Duodenal mucosa (tissue), 2 donors: ENCODE results near the gene NME8.
"Not testable (repeated sequence)": the region's sequence is repeated elsewhere in the genome, so short reads cannot be mapped to it uniquely, and the experiment has no call there.

Source experiments
- H3K27ac ChIP-seq: one replicate; pipeline ENCODE4 v1.7.0; 2013; ENCODE audit warnings: low read depth, low read length
- H3K27me3 ChIP-seq, 2 donors: one replicate each; pipeline ENCODE4 v1.7.0; 2013; ENCODE audit warnings: low read length in 2 of 2, control low read depth in 1 of 2; ENCODE audit not compliant: insufficient read depth in 2 of 2, control insufficient read depth in 1 of 2
- H3K36me3 ChIP-seq, 2 donors: one replicate each; pipeline ENCODE4 v1.7.0; 2013; ENCODE audit warnings: low read length in 2 of 2, control low read depth in 1 of 2; ENCODE audit not compliant: insufficient read depth in 2 of 2, control insufficient read depth in 1 of 2
- H3K4me1 ChIP-seq, 2 donors: one replicate each; pipeline ENCODE4 v1.7.0; 2013; ENCODE audit warnings: low read length in 2 of 2, control low read depth in 1 of 2; ENCODE audit not compliant: insufficient read depth in 2 of 2, control insufficient read depth in 1 of 2
- H3K4me3 ChIP-seq, 2 donors: one replicate each; pipeline ENCODE4 v1.7.0; 2013; ENCODE audit warnings: low read length in 2 of 2, low read depth in 1 of 2
- H3K9ac ChIP-seq, 2 donors: one replicate each; pipeline ENCODE4 v1.7.0; 2013; ENCODE audit warnings: low read length in 2 of 2, low read depth in 1 of 2
- H3K9me3 ChIP-seq, 2 donors: one replicate each; pipeline ENCODE4 v1.7.0; 2013; ENCODE audit warnings: low read length in 2 of 2, control low read depth in 1 of 2; ENCODE audit not compliant: control insufficient read depth in 1 of 2

Gene NME8, protein sequence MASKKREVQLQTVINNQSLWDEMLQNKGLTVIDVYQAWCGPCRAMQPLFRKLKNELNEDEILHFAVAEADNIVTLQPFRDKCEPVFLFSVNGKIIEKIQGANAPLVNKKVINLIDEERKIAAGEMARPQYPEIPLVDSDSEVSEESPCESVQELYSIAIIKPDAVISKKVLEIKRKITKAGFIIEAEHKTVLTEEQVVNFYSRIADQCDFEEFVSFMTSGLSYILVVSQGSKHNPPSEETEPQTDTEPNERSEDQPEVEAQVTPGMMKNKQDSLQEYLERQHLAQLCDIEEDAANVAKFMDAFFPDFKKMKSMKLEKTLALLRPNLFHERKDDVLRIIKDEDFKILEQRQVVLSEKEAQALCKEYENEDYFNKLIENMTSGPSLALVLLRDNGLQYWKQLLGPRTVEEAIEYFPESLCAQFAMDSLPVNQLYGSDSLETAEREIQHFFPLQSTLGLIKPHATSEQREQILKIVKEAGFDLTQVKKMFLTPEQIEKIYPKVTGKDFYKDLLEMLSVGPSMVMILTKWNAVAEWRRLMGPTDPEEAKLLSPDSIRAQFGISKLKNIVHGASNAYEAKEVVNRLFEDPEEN

GRCh38 chr7:37848297-37848696, at the start of gene NME8:
Gene NME8, plus strand, starts transcription at chr7:37848597. Its CDS starts 1,670 bp downstream, at chr7:37850267.
- H3K4me3 ChIP-seq: no peak within 1 kb of the TSS
- no peak within 1 kb of the TSS for H3K27ac ChIP-seq
- H3K9me3 ChIP-seq: no peaks in the 10 kb centered on the region
- H3K9ac ChIP-seq: no peak within 1 kb of the TSS
- H3K27me3 ChIP-seq: no peaks in the 10 kb centered on the region
- no peaks in the 10 kb centered on the region for H3K36me3 ChIP-seq
- H3K4me1 ChIP-seq: no peaks in the 10 kb centered on the region

- Histone ChIP-seq H3K27ac (no peak overlapping the region), H3K9ac (no peak overlapping the region), H3K4me3 (no peak overlapping the region), H3K9me3 (no peaks in the 10 kb centered on the region), H3K4me1 (no peaks in the 10 kb centered on the region), H3K27me3 (no peaks in the 10 kb centered on the region), H3K36me3 (no peaks in the 10 kb centered on the region)
These were observed 42.2 kb upstream of the NME8 start for GRCh38 chr7:37806152-37806551.

- H3K36me3 ChIP-seq, H3K4me3 ChIP-seq, H3K4me1 ChIP-seq, H3K27me3 ChIP-seq, H3K9ac ChIP-seq, H3K9me3 ChIP-seq, H3K27ac ChIP-seq: not testable (repeated sequence)
These were observed 36.2 kb upstream of the NME8 start for GRCh38 chr7:37812161-37812580.

GRCh38 chr7:37815671-37816371, 32.6 kb upstream of the NME8 start:
- no peak overlapping the region for H3K9ac ChIP-seq
- H3K27me3 ChIP-seq: no peaks in the 10 kb centered on the region
- H3K4me1 ChIP-seq: no peaks in the 10 kb centered on the region
- H3K4me3 ChIP-seq: no peak overlapping the region
- H3K36me3 ChIP-seq: no peaks in the 10 kb centered on the region
- H3K9me3 ChIP-seq: no peaks in the 10 kb centered on the region
- H3K27ac ChIP-seq: no peak overlapping the region

DNA sequence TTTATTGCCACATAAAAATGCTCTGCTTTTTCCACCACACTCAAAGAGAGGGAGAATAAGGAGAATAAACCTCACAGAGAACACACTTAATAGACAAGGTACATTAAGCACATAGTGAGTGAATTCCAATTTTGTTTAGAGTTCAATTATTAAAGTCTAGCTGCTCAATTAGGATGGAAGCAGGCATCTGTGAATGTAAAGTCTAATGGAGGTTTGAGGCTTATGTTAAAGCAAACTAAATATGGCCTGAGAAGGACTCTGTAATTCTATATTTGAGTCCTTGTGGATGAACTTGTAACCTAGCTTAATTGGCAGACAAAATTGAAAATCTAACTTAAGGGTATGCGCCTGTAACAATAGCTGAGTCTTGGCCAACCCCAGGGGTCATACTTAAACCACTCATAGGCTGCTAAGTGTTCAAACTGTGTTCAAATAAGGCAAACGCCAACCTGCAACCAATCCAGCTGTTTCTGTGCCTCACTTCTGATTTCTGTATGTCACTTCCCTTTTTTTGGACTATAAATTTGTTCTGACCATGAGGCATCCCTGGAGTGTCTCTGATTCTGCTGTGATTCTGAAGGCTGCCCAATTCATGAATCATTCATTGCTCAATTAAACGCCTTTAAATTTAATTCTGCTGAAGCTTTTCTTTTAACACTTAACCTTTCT, 31.3 kb upstream of the NME8 start:
- H3K27me3 ChIP-seq: no peaks in the 10 kb centered on the region
- H3K9me3 ChIP-seq: no peaks in the 10 kb centered on the region
- H3K27ac ChIP-seq: no peak overlapping the region
- H3K4me1 ChIP-seq: no peaks in the 10 kb centered on the region
- H3K4me3 ChIP-seq: no peak overlapping the region
- no peaks in the 10 kb centered on the region for H3K36me3 ChIP-seq
- H3K9ac ChIP-seq: no peak overlapping the region

GRCh38 chr7:37817591-37817960, 30.8 kb upstream of the NME8 start:
- Histone ChIP-seq H3K9me3 (no peaks in the 10 kb centered on the region), H3K27me3 (no peaks in the 10 kb centered on the region), H3K4me1 (no peaks in the 10 kb centered on the region), H3K9ac (no peak overlapping the region), H3K4me3 (no peak overlapping the region), H3K27ac (no peak overlapping the region), H3K36me3 (no peaks in the 10 kb centered on the region)

DNA sequence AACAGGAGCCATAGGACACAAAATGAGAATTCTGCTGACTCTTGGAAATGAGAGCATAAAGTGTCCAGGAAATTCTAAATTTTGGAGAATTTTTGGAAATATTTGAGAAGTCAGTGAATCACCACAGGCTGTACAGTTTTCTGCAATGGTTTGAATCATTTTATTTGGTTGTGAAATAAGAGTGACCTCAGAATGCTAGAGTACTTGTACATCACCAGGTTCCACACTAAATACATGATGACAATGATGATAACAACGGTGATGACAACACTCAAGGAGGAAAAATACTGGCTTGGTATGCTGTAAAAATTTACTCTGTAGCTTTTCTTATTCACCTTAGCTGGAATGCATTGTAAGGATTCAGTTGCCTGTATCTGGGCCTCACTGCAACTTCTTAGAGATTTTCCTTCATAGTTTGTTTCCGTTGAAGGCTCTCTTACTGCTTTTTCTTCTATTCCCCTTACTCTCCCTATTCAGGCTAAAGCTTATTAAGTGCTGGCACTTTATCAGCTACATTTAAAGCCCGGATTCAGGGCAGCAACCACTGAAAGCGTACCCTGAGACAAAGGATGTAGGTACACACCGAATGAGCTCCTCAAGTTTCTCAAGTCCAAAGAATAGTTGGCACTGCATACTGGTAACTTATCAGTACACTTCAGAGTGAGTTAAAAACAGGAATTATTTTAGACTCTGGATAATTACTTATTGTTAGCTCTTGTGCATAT, 30.2 kb upstream of the NME8 start:
- Histone ChIP-seq H3K9ac (no peak overlapping the region), H3K4me3 (no peak overlapping the region), H3K27me3 (no peaks in the 10 kb centered on the region), H3K27ac (no peak overlapping the region), H3K9me3 (no peaks in the 10 kb centered on the region), H3K36me3 (no peaks in the 10 kb centered on the region), H3K4me1 (no peaks in the 10 kb centered on the region)

- no peaks in the 10 kb centered on the region for H3K9me3 ChIP-seq
- no peaks in the 10 kb centered on the region for H3K4me1 ChIP-seq
- H3K27me3 ChIP-seq: no peaks in the 10 kb centered on the region
- H3K9ac ChIP-seq: no peak overlapping the region
- no peak overlapping the region for H3K4me3 ChIP-seq
- no peak overlapping the region for H3K27ac ChIP-seq
- H3K36me3 ChIP-seq: no peaks in the 10 kb centered on the region
These were observed 27.5 kb upstream of the NME8 start for GRCh38 chr7:37820708-37821468.

DNA sequence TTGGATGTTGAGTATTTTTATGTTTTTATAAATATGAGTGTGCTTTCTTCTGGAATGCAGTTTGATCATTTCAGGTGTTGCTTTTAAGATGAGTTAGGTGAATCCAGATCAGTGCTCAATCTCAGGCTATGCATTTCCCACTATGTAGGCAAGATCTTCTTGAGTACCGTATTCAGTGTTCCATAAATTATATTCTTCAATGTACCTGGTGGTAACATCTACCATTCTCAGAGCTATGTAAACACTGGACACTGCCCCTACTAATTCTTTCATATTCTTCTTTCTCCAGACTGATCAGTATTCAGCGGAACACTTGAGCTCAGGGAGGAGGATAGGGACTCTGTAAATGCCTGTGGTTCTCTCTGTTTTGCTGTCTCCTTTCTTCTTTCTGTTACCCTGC, 25.5 kb upstream of the NME8 start:
- H3K9me3 ChIP-seq: no peaks in the 10 kb centered on the region
- H3K27ac ChIP-seq: no peak overlapping the region
- H3K27me3 ChIP-seq: no peaks in the 10 kb centered on the region
- H3K9ac ChIP-seq: no peak overlapping the region
- no peaks in the 10 kb centered on the region for H3K36me3 ChIP-seq
- no peaks in the 10 kb centered on the region for H3K4me1 ChIP-seq
- no peak overlapping the region for H3K4me3 ChIP-seq
